ENCODE measurements around the gene ARHGEF4.

The ARHGEF4 gene

GRCh38 chr2:130836501-130837174 is at the start of gene ARHGEF4:
Gene ARHGEF4 (plus strand): TSS chr2:130836914. CDS start chr2:130836954, 40 bp downstream.
- TF ChIP-seq CTCF (IDR thresholded peaks at IDR 0.05; ENCODE audit: insufficient read depth, low read depth, low read length, missing control alignments): no peak
- H3K4me3 ChIP-seq (ENCODE audit: low read depth, low read length): no peak within 1 kb of the TSS
- peak; percentile 10 for DNase-seq (ENCODE audit: low read depth)

- no peak overlapping the region for H3K4me3 ChIP-seq (ENCODE audit: low read depth, low read length)
- TF ChIP-seq CTCF (IDR thresholded peaks at IDR 0.05; ENCODE audit: insufficient read depth, low read depth, low read length, missing control alignments): no peak
- no peak for DNase-seq (ENCODE audit: low read depth)
Measured at GRCh38 chr2:130787841-130788240, 48.9 kb upstream of the ARHGEF4 start.

GRCh38 chr2:130790312-130790711 is 46.4 kb upstream of the ARHGEF4 start:
- no peak for DNase-seq (ENCODE audit: low read depth)
- no peak overlapping the region for H3K4me3 ChIP-seq (ENCODE audit: low read depth, low read length)
- no peak for TF ChIP-seq CTCF (IDR thresholded peaks at IDR 0.05; ENCODE audit: insufficient read depth, low read depth, low read length, missing control alignments)

- no peak for DNase-seq (ENCODE audit: low read depth)
- H3K4me3 ChIP-seq (ENCODE audit: low read depth, low read length): no peak overlapping the region
Measured at GRCh38 chr2:130790804-130791616, 45.7 kb upstream of the ARHGEF4 start.

GRCh38 chr2:130791617-130791939 is 45.1 kb upstream of the ARHGEF4 start:
- H3K4me3 ChIP-seq (ENCODE audit: low read depth, low read length): no peak overlapping the region
- TF ChIP-seq CTCF (IDR thresholded peaks at IDR 0.05; ENCODE audit: insufficient read depth, low read depth, low read length, missing control alignments): no peak
- no peak for DNase-seq (ENCODE audit: low read depth)

More at GRCh38 chr2:130790804-130791616, 45.7 kb upstream of the ARHGEF4 start:
- TF ChIP-seq CTCF (IDR thresholded peaks at IDR 0.05; ENCODE audit: insufficient read depth, low read depth, low read length, missing control alignments): no peak

GRCh38 chr2:130795431-130795830 is 41.3 kb upstream of the ARHGEF4 start:
- H3K4me3 ChIP-seq (ENCODE audit: low read depth, low read length): no peak overlapping the region
- TF ChIP-seq CTCF (IDR thresholded peaks at IDR 0.05; ENCODE audit: insufficient read depth, low read depth, low read length, missing control alignments): no peak
- DNase-seq (ENCODE audit: low read depth): no peak
